Left lobe of liver (tissue), 2 donors: ENCODE measurements around the gene B3GAT2. TPM values are rescaled to one million over a fixed set of nuclear protein-coding genes. Genes with fewer than 3 reads are reported as not detected.
A peak's percentile ranks its signal among the peaks of the same experiment; 100 is the strongest.
"Not testable (repeated sequence)": the region's sequence is repeated elsewhere in the genome, so short reads cannot be mapped to it uniquely, and the experiment has no call there.

Source experiments
- ATAC-seq: fragments of 200-7000 bp; cut with Tn5 transposase; one replicate; pipeline ENCODE4 v1.9.1; 2020; ENCODE audit warnings: mild to moderate bottlenecking, moderate library complexity
- DNase-seq: peaks from one replicate; pipeline ENCODE4 v3.0.0-alpha.2; 2020; ENCODE audit warnings: low spot score
- total RNA-seq: library from RNA; stranded (reverse); gene quantifications from one replicate; pipeline ENCODE4 v1.2.1, GENCODE V29; 2021
- donor health status: DM: no; HTN: no; CAD: no; lungs with moderate emphysema.
- donor health status: DM: no; HTN: yes; CAD: no.

B3GAT2 gene
- 0.05 TPM for total RNA-seq

GRCh38 chr6:70956451-70957283, at the start of gene B3GAT2:
Gene B3GAT2, minus strand, starts transcription at chr6:70957060. Its CDS starts 631 bp downstream, at chr6:70956429.
- DNase-seq: no peak
- ATAC-seq: peak; percentile 44

- DNase-seq: no peak
- no peak for ATAC-seq
These were observed 41.3 kb upstream of the B3GAT2 start for GRCh38 chr6:70998148-70998547.

- ATAC-seq (no peak), DNase-seq (no peak)
These were observed 40.5 kb upstream of the B3GAT2 start for GRCh38 chr6:70997379-70997778.

GRCh38 chr6:70996106-70996505, 39.2 kb upstream of the B3GAT2 start:
- DNase-seq (no peak), ATAC-seq (no peak)

GRCh38 chr6:70995411-70995810, 38.6 kb upstream of the B3GAT2 start:
- ATAC-seq (no peak), DNase-seq (no peak)

- DNase-seq: no peak
- ATAC-seq: no peak
These were observed 34.4 kb upstream of the B3GAT2 start for GRCh38 chr6:70991253-70991652.

- ATAC-seq: no peak
These were observed 28.3 kb upstream of the B3GAT2 start for GRCh38 chr6:70985156-70985555.

GRCh38 chr6:70982747-70983146, 25.9 kb upstream of the B3GAT2 start:
- ATAC-seq: no peak

More at GRCh38 chr6:70985156-70985555, 28.3 kb upstream of the B3GAT2 start:
- DNase-seq: no peak

GRCh38 chr6:70980727-70981126, 23.9 kb upstream of the B3GAT2 start:
- DNase-seq: no peak
- ATAC-seq: no peak

More at GRCh38 chr6:70982747-70983146, 25.9 kb upstream of the B3GAT2 start:
- no peak for DNase-seq

GRCh38 chr6:70973604-70974003, 16.7 kb upstream of the B3GAT2 start:
- no peak for ATAC-seq
- no peak for DNase-seq

GRCh38 chr6:70967049-70967448, 10.2 kb upstream of the B3GAT2 start:
- ATAC-seq (peak; percentile 55), DNase-seq (no peak)

- DNase-seq (no peak), ATAC-seq (no peak)
These were observed 391 bp upstream of the B3GAT2 start for GRCh38 chr6:70957284-70957617.

- ATAC-seq: peak; percentile 4
- DNase-seq: no peak
These were observed 739 bp downstream of the B3GAT2 start for GRCh38 chr6:70956191-70956450.

GRCh38 chr6:70955441-70956190, 1.2 kb downstream of the B3GAT2 start:
- ATAC-seq: peak; percentile 99
- peak; percentile 86 for DNase-seq

- ATAC-seq (no peak), DNase-seq (no peak)
These were observed 2.1 kb downstream of the B3GAT2 start for GRCh38 chr6:70954750-70955149.

- DNase-seq (no peak), ATAC-seq (no peak)
These were observed 2.7 kb downstream of the B3GAT2 start for GRCh38 chr6:70954176-70954575.

- ATAC-seq (no peak), DNase-seq (no peak)
These were observed 4.2 kb downstream of the B3GAT2 start for GRCh38 chr6:70952608-70953165.

- DNase-seq, ATAC-seq: not testable (repeated sequence)
These were observed 12.5 kb downstream of the B3GAT2 start for GRCh38 chr6:70944321-70944720.

- DNase-seq (no peak), ATAC-seq (no peak)
These were observed 23.0 kb downstream of the B3GAT2 start for GRCh38 chr6:70933853-70934252.

- no peak for DNase-seq
These were observed 51.1 kb downstream of the B3GAT2 start for GRCh38 chr6:70905742-70906141.

GRCh38 chr6:70903665-70904452, 53.0 kb downstream of the B3GAT2 start:
- no peak for ATAC-seq
- DNase-seq: no peak

More at GRCh38 chr6:70905742-70906141, 51.1 kb downstream of the B3GAT2 start:
- no peak for ATAC-seq
